ENCODE measurements around the gene GLCE.

GLCE gene

GRCh38 chr15:69158843-69159240, 1.6 kb upstream of the GLCE start:
- FAIRE-seq, result no peak
- DNase-seq (ENCODE audit: insufficient read length, low spot score), result no peak
- TF ChIP-seq CTCF (IDR thresholded peaks at IDR 0.05; ENCODE audit: insufficient read depth, missing control alignments), result no peak

GRCh38 chr15:69159805-69160140, 662 bp upstream of the GLCE start:
- DNase-seq (ENCODE audit: insufficient read length, low spot score) (no peak), FAIRE-seq (no peak)
- TF ChIP-seq CTCF (IDR thresholded peaks at IDR 0.05; ENCODE audit: insufficient read depth, missing control alignments), result no peak

GRCh38 chr15:69161079-69161877, 843 bp downstream of the GLCE start:
- FAIRE-seq, result no peak
- DNase-seq (ENCODE audit: insufficient read length, low spot score), result no peak
- peak; percentile 43 for TF ChIP-seq CTCF (IDR thresholded peaks at IDR 0.05; ENCODE audit: insufficient read depth, missing control alignments)

GRCh38 chr15:69161878-69162213, 1.4 kb downstream of the GLCE start:
- FAIRE-seq (no peak), DNase-seq (ENCODE audit: insufficient read length, low spot score) (no peak)
- no peak for TF ChIP-seq CTCF (IDR thresholded peaks at IDR 0.05; ENCODE audit: insufficient read depth, missing control alignments)

GRCh38 chr15:69163141-69163669, 2.8 kb downstream of the GLCE start:
- TF ChIP-seq CTCF (IDR thresholded peaks at IDR 0.05; ENCODE audit: insufficient read depth, missing control alignments), result no peak
- DNase-seq (ENCODE audit: insufficient read length, low spot score) (no peak), FAIRE-seq (peak; percentile 21)

- DNase-seq (ENCODE audit: insufficient read length, low spot score) (peak; percentile 28), FAIRE-seq (peak; percentile 82)
- TF ChIP-seq CTCF (IDR thresholded peaks at IDR 0.05; ENCODE audit: insufficient read depth, missing control alignments), result no peak
Measured at GRCh38 chr15:69164807-69165636, 4.6 kb downstream of the GLCE start.

GRCh38 chr15:69165637-69166025, 5.2 kb downstream of the GLCE start:
- FAIRE-seq (no peak), DNase-seq (ENCODE audit: insufficient read length, low spot score) (no peak)
- no peak for TF ChIP-seq CTCF (IDR thresholded peaks at IDR 0.05; ENCODE audit: insufficient read depth, missing control alignments)
